Stimulated activated CD4-positive, alpha-beta T cell treated with anti-CD3 and anti-CD28 coated beads, Interleukin-15, amount 100 ng/mL, for 48 hours (primary cell): ENCODE data around the gene U2SURP.
"Not testable (repeated sequence)": the region's sequence is repeated elsewhere in the genome, so short reads cannot be mapped to it uniquely, and the experiment has no call there.

ENCODE experiments used
- DNase-seq, 2 donors: peaks; one replicate each; pipeline ENCODE4 v3.0.0-alpha.2; 2020; ENCODE audit warnings: low read depth in 2 of 2

U2SURP gene

GRCh38 chr3:143070977-143071551 lies 69.7 kb downstream of the U2SURP start:
- DNase-seq, result no peak

DNA sequence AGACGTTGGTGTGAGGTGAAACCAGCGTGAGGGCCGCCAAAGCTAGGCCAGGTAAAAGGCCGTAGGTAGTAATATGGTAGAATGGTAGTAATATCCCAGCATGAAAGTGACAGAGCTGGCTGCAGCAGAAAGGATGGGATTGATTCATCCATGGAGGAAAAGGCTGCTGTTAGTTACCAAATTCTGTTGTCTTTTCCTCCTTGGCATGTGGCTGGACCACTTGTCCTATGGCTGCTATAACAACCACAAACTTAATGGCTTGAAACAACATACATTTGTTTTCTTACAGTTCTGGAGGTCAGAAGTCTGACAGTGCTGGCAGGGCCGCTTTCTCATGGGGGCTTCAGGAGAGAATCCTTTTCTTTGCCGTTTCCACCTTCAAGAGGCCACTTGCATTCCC lies 70.4 kb downstream of the U2SURP start:
- DNase-seq, result no peak

DNA sequence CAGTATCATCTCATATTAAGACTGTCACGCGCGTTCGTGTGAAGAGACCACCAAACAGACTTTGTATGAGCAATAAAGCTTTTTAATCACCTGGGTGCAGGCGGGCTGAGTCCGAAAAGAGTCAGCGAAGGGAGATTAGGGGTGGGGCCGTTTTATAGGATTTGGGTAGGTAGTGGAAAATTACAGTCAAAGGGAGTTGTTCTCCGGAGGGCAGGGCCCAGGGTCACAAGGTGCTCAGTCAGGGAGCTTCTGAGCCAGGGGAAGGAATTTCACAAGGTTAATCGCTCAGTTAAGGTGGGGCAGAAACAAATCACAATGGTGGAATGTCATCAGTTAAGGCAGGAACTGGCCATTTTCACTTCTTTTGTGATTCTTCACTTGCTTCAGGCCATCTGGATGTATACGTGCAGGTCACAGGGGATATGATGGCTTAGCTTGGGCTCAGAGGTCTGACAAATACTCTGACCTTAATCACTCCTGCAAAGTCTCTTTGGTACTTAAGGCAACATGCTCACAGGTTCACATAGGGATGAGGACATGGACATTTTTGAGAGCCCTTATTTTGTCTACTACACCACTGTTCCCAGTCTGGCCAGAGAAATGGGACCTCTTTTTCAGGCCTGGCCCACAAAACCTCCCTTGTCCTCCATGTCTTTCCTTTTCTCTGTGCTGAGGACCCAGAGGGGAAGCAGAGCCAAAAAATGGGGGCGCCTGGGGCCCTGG lies 71.1 kb downstream of the U2SURP start:
- DNase-seq, result not testable (repeated sequence)

DNA sequence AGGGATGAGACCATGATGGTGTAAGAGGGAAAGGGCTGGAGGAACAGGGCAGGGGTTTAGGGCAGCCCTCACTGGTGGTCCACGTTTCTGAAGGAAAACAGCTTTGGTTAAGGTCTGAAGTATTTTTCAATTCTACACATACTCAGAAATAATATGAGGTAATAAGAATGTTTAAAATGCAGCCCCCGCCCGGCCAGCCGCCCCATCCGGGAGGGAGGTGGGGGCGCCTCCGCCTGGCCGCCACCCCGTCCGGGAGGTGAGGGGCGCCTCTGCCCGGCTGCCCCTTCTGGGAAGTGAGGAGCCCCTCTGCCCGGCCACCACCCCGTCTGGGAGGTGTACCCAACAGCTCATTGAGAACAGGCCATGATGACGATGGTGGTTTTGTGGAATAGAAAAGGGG lies 72.2 kb downstream of the U2SURP start:
- DNase-seq, result not testable (repeated sequence)

DNA sequence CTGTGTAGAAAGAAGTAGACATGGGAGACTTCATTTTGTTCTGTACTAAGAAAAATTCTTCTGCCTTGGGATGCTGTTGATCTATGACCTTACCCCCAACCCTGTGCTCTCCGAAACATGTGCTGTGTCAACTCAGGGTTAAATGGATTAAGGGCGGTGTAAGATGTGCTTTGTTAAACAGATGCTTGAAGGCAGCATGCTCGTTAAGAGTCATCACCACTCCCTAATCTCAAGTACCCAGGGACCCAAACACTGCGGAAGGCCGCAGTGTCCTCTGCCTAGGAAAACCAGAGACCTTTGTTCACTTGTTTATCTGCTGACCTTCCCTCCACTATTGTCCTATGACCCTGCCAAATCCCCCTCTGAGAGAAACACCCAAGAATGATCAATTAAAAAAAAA lies 72.6 kb downstream of the U2SURP start:
- not testable (repeated sequence) for DNase-seq

DNA sequence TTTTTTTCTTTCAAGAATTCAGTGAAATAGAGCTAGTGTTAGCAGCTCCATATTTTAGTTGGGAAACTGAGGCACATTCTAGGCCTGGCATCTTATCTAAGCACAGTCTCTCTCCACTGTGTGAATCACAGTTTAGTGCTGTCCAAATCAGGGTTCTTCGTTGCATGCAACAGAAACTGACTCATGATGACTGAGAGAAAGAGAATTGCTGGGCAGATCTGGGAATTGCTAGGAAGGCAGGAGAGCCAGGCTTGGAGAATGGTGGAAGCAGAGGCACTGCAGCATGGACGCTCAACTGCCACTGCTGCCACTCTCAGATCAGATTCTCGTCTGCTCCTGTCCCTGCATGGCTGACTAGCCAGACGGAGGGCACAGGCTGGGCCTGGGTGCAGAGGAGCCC lies 77.5 kb downstream of the U2SURP start:
- no peak for DNase-seq

- no peak for DNase-seq
These were observed 78.8 kb downstream of the U2SURP start for GRCh38 chr3:143080196-143080595.

DNA sequence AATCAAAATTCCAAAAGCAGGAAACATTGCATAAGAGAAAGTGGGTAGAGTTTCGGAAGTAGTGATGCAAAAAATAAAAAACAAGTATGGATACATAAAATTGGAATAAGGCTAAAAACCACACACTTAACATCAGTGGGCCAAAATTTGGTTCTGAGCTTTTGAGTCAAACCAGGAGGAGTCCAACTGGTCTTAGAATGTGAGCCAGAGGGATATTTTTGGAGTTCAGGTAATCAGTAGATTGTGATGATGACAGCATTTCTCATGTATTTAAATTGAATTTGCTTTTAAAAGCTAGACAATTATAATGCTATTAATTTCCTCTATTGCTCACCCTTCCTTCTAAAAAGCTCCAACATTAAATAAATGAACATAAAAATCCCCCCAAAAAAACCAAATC lies 80.0 kb downstream of the U2SURP start:
- no peak for DNase-seq

DNA sequence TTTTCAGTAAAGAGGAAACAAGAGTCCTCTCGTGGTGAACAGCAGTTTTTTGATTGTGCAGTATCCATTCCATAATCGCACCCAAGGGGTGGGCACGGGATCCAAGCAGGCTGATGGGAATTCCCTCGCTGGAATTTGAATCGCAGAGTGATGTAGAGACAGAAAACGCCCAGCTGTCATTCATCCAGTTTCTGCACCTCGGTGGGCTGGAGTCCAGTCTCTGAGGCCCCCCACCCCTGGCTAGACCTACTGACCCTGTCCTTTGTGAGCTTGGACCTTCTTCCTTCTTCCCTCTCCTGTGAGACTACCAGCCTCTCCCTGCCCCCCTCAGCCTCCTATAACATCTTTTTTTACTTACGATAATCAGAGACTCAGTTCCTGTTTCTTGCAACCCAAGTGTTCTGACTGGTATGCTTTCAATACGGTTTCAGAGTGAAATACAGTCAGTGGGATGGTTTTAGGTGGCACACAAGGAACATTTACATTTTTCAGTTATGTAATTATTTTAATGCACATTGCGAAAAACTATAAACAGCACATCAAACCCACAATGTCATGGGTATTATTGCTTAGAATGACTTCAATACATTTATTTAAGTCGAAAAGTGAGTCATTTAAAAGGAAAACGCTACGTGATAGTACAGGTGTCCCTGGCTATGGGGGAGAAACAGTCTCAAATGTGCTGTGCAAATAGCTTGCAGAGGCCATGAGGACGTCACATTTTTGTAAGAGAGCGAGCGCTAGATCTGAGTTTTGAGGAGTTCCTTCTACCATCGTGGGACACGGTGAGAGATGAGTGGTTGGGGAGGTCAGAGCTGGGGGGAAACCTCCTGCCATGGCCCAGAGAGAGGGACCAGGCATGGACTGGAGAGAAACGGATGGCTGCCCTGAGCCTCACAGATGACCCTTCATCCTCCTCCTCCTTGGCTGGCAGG lies 80.7 kb downstream of the U2SURP start:
- DNase-seq, result peak in 1 of 2 donors; percentile 9

DNA sequence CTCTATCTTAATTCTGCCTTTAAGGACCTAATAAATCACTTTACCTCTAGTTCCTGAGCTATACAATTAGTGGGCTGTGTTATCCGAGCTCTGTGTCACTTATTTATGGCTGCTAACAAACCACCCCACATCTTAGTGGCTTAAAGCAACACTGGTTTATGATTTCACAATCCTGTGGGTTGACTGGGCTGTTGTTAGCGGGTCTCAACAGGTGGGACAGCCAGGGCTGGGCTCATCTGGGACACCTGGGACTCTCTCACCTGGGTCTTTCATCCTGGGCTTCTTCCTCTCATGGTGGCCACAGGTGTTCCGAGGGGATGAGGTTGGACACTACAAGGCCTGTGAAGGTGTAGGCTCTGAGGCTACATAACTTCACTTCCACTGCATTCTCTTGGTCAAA lies 82.4 kb downstream of the U2SURP start:
- DNase-seq, result no peak

GRCh38 chr3:143084856-143085731 lies 83.7 kb downstream of the U2SURP start:
- no peak for DNase-seq

GRCh38 chr3:143088835-143089234 lies 87.5 kb downstream of the U2SURP start:
- DNase-seq, result no peak

DNA sequence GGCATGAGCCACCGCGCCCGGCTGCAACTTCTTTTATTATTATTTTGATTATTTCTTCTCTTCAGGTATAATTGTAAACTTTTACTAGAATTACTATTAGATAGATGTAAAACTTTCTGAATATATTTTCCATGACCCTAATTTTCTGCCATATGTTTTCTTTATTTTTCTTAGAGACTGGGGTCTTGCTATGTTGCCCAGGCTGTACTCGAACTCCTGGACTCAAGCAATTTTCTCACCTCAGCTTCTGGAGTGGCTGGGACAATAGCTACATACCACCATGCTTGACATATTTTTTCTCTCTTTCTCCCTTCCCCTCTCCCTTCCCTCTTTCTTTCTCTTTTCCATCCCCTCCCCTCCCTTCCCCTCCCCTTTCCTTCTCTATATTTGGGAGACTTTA lies 88.6 kb downstream of the U2SURP start:
- no peak for DNase-seq

DNA sequence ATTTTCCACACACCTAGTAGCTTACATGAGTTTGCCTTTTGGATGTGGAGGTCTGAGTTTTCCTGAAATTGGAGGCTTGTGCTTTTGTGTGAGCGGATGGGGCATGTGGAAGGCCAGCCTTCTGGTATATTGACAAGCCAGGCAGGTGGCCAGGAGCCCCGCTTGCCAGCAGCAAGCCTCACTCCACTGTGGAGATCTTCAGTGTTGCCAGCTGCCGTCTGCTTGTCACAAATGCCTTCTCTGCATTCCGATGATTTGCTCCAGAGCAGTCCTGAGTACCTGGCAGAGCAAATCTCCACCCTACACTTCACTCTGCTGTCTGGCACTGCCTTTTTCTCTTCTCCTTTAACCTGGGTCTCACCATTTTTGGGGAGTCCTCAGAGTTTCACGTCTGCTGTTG lies 89.1 kb downstream of the U2SURP start:
- DNase-seq, result no peak

GRCh38 chr3:143090976-143091837 lies 89.8 kb downstream of the U2SURP start:
- DNase-seq, result no peak

DNA sequence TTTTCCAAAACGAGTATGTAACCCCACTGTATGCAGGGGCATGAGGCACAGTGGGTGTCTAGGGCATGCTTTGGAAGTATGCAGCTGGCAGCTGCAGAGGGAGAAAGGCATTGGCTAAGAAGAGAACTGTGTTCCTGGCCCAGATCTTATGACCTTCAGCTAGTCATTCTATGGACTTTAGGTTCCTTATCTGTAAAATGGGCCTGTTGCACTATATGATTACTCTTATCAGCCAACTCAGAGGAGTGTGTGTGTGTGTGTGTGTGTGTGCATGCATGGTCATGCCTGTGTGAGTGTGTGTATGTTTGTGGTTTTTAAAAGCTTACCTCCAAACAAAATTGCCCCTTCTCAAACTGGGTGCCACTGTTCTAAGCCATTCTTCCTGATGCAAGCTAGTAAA lies 90.8 kb downstream of the U2SURP start:
- DNase-seq, result no peak

- DNase-seq, result no peak
These were observed 94.4 kb downstream of the U2SURP start for GRCh38 chr3:143095813-143096212.

GRCh38 chr3:143098032-143098764 lies 96.8 kb downstream of the U2SURP start:
- no peak for DNase-seq

DNA sequence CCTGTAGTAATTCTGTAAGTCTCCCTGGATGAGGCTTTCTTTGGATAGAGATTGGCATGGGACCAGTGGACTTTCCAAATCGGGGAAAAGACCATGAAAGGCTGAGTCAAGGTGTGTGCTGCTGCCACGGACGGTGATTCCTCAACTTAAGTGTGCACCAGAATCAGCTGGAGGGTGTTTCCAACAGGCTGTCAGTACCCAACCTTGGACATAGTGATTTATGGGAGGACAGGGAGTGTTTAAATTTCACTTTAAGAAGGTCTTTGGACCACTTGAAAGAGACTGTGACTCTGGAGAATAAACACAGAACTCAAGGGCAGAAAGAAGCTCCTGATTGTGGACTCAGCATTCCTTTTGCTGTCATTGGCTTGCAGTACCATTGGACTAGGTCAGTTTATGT lies 97.8 kb downstream of the U2SURP start:
- DNase-seq, result no peak

GRCh38 chr3:143099690-143100089 lies 98.3 kb downstream of the U2SURP start:
- DNase-seq, result no peak
